Fibroblast of skin of abdomen (primary cell): Measurements from ENCODE around the gene PSENEN.

ENCODE experiments used
- DNase-seq: peaks from one replicate; pipeline ENCODE4 v3.0.0-alpha.2; 2013

Gene PSENEN

DNA sequence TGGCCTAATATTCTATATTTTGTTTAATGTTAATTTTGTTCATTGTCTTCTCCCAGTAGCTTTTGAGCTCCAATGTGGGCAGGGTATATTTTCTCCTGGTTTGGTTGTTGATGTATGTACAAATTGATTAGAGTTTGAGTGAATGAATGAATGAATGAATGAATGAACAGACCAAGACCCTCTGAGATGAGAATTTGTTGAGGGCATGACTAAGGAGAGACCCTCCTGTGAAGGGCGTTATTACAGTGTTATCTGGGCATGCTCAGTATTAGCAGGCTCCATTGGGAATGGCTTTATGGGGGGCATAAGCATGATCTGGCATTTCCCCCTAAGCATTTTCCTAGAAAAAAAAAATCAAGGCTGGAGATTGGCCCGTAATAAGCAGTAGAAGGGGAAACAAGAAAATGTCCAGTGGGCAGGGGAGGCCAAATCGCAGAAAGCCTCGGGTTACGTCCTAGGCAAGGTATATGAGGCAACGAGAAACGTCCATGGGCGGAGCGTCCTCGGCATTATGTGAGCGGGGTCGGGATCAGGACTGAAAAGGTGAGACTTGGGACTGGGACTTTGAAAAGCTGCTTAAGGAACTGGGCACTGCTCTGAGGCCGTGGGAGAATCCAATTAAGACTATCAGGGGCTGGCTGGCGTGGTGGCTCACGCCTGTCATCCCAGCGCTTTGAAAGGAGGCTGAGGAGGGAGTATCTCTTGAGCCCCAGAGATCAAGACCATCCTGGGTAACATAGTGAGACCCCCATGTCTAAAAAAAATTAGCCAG is 29.0 kb downstream of the PSENEN start:
- DNase-seq, result no peak

DNA sequence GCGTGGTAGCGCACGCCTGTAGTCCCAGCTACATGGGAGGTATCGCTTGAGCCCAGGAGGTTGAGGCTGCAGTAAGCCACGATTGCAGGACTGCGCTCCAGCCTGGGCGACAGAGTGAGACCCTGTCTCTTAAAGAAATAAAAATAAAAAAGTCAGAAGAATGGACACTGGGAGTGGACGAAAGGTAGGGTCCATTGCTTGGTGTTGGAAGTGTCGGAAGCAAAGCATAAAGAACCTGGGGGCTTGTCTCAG is 29.5 kb downstream of the PSENEN start:
- DNase-seq, result no peak

DNA sequence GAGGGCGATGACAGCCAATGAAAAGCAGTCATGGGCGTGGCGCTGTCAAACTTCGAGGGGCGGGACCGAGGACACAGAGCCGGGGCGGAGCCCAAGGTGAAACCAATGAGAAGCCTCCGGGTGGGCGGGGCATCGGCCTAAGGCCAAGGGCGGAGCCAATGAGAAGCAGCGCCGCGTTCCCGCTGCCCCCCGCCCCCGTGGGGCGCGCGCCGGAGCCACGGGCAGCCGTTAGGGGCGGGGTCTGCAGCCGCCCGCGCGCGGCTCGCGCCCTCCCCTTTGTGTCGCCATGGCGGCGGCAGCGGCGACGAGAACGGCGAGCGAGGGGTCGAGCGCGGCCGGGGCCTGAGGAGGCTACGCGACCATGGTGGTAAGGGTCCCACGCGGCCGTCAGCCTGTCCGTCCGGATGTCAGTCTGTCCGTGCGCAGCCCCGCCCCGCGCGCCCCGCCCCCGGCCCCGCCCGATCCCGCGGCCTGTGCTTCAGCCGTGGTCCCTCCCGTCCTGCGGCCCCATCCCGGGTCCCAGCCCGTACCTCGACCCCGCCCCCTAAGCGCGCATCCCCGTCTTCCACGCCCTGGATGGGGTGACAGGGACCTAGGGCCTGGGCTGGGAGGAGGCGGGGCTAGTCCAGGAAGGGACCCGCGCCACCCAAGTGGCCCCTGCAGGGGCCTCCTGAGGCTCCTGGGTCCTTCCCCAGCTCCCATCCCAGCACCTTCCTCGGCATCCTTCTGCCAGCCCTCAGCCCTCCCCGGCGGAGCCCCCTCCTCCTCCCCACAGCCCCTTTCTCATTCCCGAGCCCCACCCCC is 30.0 kb downstream of the PSENEN start, which contains the start of gene ARHGAP33:
Gene ARHGAP33, plus strand, starts transcription at position 267 of the 804 bp plus-strand sequence. Its CDS starts 95 bp downstream, at position 362.
- peak; percentile 96 for DNase-seq

DNA sequence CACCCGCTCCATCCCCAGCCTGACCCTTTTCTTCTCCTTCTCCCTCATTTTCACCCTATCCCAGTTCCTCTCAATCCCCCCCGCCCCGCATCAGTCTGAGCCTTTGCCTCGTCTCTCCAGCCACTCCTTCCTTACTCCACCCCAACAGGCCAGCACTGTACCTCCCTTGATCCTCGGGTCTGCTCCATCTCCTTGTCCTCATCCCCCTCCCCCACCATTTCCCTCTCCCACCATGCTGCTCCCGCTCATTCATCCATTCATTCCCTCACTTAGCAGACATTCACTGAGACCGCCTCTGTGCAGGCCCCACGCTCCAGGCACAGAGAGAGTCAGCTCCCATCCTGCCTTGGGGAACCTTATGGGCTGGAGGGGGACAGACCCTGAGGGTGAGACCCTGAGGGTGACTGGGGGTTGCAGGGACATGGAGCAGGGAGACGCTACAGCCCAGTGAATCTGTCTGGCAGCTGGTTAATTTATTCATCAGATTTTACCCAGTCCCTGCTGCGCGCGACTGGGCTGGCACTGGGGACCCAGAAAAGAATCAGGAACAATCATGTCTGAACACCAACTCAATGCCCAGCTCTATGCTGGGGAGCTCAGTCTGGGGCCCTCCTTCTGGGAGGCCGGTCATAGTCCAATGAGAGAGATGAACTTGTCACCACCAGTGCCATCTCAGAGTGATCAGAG is 30.8 kb downstream of the PSENEN start:
- no peak for DNase-seq

DNA sequence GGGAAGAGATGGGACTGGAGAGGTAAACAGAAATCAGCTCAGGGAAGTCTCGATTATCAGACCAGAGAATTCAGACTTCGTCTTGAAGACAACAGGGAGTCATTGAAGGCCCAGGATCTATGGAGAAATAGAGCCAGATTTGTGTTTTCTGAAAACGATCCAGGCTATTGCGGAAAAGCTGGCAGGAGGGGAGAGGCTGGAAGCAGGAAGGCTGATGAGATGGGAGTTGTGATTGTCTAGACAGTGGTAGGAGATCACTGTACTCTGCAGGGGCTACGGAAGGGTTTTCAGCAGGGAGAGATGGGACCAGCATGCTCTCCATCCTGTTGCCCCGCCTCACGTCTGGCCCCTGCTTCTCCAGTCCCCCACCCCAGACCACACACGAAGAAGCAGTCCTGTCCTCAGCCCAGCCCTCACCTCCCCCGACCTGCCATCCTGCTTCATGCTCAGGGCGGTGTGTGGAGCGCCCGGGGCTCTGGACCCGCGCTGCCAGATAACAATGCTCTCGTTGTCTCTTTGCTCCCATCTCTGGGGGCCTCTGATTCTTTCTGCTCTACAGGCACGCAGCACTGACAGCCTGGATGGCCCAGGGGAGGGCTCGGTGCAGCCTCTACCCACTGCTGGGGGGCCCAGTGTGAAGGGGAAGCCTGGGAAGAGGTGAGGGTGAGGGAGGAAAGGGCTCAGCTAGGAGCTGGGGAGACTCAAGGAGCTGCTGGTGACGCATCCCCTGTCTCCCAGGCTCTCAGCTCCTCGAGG is 31.8 kb downstream of the PSENEN start:
- no peak for DNase-seq

DNA sequence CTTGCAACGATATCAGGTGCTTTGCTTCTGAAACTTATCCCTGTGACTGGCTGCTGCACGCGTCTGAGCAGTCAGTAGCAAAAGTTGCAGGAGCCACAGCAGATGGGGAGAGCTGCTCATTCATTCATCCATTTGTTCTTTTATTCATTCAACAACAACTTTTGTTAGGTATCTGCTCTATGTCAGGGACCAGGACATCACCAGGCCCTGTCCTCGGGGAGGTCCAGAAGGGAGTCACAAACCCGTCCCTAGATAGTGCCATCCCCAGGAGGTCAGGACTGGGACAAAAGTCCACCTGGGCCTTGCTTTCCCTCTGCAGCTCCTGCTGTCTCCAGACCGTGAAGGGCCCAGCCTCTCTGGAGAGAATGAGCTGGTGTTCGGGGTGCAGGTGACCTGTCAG is 32.5 kb downstream of the PSENEN start:
- DNase-seq, result no peak

DNA sequence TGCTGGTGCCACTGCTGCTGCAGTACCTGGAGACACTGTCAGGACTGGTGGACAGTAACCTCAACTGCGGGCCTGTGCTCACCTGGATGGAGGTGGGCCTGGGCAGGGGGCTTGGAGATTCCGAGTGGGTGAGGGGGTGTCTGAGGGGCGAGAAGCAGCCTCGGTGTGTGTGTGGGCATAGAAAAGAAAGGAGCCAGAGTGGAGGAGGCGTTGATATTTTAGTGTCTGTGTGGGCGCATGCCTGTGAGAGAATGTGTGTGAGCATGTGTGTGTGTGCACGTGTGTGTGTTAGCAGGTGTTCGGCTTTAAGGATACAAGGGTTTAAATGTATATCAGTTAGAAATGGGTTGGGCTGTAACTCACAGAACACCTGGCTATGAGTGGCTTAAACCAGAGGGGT is 33.6 kb downstream of the PSENEN start:
- no peak for DNase-seq

DNA sequence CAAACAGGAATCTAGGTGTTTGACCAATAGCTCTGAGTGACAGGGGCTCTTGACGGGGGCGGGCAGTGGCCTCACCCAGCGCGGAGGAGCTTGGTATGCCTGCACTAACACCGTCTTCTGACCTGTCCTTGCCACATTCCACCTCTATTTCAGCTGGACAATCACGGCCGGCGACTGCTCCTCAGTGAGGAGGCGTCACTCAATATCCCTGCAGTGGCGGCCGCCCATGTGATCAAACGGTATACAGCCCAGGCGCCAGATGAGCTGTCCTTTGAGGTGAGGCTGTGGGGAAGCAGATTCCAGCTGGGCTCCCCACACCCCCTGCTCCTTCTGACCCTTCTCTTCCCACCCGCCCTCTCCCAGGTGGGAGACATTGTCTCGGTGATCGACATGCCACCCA is 34.6 kb downstream of the PSENEN start:
- DNase-seq, result no peak

DNA sequence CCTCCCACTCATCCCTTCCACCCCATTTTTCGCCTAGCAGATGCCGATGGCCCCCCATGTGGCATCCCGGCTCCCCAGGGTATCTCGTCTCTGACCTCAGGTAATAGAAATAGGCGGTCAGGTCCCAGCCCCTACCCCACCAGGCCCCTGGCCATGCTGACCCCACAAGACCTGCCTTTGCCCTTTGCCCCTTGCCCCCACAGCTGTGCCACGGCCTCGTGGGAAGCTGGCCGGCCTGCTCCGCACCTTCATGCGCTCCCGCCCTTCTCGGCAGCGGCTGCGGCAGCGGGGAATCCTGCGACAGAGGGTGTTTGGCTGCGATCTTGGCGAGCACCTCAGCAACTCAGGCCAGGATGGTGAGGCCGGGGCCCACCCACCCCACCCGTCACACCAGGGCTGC is 35.3 kb downstream of the PSENEN start:
- no peak for DNase-seq

DNA sequence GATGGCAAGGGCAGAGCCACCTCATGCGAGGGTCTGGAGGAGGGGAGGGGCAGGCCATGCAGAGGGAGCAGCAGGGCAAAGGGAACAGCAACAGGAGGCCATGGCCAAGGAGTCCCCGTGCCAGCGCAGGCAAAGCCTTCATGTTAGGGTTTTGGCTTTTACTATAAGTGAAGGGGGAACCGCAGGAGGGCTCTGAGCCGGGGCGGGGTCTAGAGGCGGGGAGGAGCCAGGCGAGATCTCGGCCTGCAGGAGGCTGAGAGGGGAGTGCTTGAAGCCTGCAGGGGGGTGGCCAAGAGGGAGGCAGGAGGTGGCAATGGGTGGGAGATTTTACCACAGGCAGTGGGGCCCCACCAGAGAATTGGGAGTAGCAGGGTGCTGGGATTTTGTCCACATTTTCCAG is 36.2 kb downstream of the PSENEN start:
- DNase-seq, result no peak

DNA sequence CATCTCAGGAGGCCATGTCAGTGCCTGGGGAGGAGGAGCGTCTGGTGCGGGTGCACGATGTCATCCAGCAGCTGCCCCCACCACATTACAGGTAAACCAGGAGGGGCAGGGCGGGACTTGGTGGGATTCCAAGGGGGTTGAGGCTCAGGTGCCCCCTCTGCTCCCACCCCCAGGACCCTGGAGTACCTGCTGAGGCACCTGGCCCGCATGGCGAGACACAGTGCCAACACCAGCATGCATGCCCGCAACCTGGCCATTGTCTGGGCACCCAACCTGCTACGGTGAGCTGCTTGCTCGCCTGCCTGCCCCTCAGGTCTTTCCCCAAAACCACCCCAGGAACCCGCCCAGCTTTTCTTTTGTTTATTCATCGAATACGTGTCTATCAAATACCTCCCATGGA is 37.1 kb downstream of the PSENEN start:
- DNase-seq, result no peak

DNA sequence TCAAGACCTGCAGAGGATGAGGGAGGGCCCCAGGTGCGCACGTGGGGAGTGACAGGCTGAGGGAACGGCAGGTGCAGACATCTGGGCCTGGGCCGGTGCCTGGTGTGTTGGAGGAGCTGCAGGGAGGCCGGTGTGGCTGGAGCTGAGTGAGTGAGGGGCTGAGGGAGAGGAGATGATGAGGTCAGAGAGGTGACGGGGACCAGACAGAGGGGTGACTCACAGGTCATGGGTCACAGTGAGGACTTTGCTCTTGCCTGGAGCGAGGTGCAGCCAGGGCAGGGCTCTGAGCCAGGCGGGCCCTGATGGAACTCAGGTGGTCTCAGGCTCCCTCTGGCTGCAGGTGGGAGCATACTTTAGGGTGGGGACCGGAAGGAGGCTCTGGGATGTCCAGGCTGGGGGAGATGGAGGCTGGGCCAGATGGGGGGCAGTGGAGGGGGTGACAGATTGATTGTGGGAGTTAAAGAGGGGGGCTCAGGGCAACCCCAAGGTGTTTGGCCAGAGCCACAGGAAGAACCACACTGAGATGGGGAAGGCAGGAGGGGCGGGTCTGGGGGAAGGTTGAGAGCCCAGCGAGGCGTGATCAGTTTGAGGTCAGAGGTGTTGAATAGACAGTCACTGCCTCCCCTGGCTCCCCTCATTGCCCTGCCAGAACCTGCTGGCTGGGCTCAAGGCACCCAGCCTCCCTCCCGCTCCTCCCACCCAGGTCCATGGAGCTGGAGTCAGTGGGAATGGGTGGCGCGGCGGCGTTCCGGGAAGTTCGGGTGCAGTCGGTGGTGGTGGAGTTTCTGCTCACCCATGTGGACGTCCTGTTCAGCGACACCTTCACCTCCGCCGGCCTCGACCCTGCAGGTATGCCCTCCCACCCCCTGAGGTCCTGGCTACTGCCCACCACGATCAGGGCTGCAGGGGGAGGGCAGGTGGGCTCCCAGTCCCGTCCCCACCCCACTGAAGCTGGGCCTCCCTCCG is 38.3 kb downstream of the PSENEN start:
- no peak for DNase-seq

DNA sequence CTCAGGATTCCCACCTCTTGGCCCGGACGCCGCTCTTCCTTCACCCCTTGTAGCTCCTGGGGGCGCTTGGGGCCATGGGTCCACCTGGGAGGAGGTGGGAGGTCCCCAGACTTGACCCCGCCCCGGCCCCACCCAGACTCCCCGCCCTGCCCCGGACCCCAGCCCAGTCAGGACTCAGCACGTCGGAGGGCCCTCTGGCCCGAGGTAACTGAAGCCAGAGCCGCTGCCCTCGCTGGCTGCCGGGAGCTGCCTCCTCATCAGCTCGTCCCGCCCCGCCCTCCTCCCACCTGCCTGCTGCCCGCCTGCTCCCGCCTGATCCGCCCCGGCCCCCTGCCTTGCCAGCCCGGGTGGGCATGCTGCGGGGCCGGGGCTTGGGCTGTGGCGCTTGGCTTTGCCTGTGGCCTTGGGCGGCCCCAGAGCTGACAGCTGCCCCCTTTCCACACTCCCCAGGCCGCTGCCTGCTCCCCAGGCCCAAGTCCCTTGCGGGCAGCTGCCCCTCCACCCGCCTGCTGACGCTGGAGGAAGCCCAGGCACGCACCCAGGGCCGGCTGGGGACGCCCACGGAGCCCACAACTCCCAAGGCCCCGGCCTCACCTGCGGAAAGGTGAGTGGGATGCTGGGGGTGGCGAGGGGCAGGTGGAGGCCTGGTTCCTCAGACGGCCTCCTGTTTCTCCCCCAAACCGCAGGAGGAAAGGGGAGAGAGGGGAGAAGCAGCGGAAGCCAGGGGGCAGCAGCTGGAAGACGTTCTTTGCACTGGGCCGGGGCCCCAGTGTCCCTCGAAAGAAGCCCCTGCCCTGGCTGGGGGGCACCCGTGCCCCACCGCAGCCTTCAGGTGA is 39.3 kb downstream of the PSENEN start:
- DNase-seq, result no peak

DNA sequence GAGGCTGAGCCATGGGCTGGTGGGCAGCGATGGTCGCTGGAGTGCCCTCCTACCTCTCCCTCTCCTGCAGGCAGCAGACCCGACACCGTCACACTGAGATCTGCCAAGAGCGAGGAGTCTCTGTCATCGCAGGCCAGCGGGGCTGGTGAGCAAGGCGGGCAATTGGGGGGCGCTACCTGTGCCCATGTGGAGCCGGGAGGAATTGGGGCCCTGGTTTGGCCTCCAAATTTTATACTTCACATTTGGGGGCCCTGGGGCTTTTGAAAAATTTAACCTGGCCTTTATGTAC is 39.8 kb downstream of the PSENEN start:
- no peak for DNase-seq

DNA sequence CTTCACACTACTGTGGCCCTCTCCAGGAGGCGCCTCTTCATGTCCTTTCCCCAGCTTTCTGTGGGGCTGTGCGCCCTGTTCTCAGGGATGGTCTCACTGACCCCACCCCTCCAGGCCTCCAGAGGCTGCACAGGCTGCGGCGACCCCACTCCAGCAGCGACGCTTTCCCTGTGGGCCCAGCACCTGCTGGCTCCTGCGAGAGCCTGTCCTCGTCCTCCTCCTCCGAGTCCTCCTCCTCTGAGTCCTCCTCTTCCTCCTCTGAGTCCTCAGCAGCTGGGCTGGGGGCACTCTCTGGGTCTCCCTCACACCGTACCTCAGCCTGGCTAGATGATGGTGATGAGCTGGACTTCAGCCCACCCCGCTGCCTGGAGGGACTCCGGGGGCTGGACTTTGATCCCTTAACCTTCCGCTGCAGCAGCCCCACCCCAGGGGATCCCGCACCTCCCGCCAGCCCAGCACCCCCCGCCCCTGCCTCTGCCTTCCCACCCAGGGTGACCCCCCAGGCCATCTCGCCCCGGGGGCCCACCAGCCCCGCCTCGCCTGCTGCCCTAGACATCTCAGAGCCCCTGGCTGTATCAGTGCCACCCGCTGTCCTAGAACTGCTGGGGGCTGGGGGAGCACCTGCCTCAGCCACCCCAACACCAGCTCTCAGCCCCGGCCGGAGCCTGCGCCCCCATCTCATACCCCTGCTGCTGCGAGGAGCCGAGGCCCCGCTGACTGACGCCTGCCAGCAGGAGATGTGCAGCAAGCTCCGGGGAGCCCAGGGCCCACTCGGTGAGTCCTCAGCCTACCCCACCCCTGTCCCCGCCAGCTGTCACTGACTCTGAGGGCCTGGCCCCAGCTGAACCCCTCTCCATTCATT is 41.1 kb downstream of the PSENEN start:
- DNase-seq, result no peak

DNA sequence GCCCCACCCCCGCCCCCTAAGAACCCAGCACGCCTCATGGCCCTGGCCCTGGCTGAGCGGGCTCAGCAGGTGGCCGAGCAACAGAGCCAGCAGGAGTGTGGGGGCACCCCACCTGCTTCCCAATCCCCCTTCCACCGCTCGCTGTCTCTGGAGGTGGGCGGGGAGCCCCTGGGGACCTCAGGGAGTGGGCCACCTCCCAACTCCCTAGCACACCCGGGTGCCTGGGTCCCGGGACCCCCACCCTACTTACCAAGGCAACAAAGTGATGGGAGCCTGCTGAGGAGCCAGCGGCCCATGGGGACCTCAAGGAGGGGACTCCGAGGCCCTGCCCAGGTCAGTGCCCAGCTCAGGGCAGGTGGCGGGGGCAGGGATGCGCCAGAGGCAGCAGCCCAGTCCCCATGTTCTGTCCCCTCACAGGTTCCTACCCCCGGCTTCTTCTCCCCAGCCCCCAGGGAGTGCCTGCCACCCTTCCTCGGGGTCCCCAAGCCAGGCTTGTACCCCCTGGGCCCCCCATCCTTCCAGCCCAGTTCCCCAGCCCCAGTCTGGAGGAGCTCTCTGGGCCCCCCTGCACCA is 41.9 kb downstream of the PSENEN start:
- DNase-seq, result no peak

DNA sequence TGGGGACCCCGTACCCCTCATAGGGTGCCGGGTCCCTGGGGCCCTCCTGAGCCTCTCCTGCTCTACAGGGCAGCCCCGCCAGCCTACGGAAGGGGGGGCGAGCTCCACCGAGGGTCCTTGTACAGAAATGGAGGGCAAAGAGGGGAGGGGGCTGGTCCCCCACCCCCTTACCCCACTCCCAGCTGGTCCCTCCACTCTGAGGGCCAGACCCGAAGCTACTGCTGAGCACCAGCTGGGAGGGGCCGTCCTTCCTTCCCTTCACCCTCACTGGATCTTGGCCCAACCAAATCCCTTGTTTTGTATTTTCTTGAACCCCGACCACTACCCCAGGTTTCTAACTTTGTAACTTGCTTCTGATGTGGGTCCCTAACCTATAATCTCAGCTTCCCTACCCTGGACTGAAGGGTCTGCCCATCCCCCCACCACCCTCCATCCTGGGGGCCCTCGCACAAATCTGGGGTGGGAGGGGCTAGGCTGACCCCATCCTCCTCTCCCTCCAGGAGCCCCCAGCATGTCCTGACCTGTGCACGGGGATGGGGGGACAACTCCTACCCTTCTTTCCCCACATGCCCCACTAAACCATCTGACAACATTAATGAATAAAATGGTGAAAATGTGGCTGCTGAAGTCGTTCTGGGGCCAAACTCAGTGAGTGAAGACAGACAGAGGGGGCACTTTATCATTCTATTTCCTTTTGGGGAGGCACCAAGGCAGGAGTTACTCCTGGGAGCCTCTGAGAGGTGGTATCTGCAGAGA is 42.9 kb downstream of the PSENEN start:
- no peak for DNase-seq

DNA sequence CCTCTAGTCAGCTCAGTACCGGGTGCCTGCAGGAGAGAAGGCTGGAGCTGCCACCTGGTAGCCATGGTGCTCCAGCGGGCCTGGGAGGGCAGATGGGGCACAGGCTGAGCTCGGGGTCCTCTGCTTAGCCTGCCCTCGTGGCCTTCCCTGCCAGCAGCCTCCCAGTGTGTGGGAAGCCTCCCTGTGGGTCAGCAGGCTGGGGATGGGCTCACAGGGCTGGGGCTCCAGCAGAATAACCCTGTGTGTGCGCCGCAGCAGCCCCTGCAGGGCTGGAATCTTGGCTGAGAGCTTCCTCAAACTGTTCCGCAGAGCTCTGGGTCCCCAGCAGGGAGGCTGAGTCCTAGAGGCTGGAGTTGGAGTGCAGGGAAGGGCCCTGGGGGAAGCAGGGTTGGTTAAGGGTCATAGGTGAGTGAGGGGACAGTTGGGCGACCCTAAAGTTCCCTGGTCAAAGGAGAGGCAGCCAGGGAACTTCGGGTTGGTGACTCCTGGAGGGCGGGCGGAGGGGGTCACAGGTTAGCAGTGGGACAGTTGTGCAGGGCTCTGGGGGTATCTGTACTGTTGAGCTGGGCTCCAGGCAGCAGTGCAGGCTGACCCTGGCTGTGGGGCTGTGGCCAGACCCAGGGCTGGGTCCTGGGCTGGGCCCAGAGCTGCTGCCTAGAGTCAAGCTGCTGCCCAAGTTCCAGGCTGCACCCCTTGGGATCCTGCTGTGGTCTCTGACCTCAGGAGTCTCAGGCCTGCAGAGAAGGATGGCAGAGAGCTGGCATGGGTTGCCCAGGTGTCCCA is 43.9 kb downstream of the PSENEN start:
- DNase-seq, result no peak
